ENCODE measurements around the gene SH2B3. TPM values are rescaled to one million over a fixed set of nuclear protein-coding genes. Genes with fewer than 3 reads are reported as not detected.

SH2B3 gene
- total RNA-seq, 1 donor from 2014 or later, result 11.3 TPM

GRCh38 chr12:111425655-111426054 is 19.9 kb downstream of the SH2B3 start:
- H3K27ac Mint-ChIP-seq (ENCODE audit: unreplicated experiment), result no peak overlapping the region

GRCh38 chr12:111426344-111427185 is 20.8 kb downstream of the SH2B3 start:
- DNase-seq (ENCODE audit: low read depth, low spot score), result no peak
- H3K36me3 Mint-ChIP-seq (ENCODE audit: low read depth), result no peaks in the 10 kb centered on the region
- no peaks in the 10 kb centered on the region for H3K9me3 Mint-ChIP-seq
- H3K4me1 Mint-ChIP-seq, result peaks cover 17% of the 10 kb centered on the region
- no peak overlapping the region for H3K27ac Mint-ChIP-seq (ENCODE audit: unreplicated experiment)
- no peak overlapping the region for H3K4me3 Mint-ChIP-seq
- no peaks in the 10 kb centered on the region for H3K27me3 Mint-ChIP-seq (ENCODE audit: low read depth)
- no peak for TF ChIP-seq CTCF (conservative IDR thresholded peaks at IDR 0.05)

More at GRCh38 chr12:111425655-111426054, 19.9 kb downstream of the SH2B3 start:
- H3K4me1 Mint-ChIP-seq, result peaks cover 11% of the 10 kb centered on the region
- no peak for TF ChIP-seq CTCF (conservative IDR thresholded peaks at IDR 0.05)
- no peaks in the 10 kb centered on the region for H3K27me3 Mint-ChIP-seq (ENCODE audit: low read depth)
- DNase-seq (ENCODE audit: low read depth, low spot score), result no peak
- H3K9me3 Mint-ChIP-seq, result no peaks in the 10 kb centered on the region
- H3K4me3 Mint-ChIP-seq, result no peak overlapping the region
- H3K36me3 Mint-ChIP-seq (ENCODE audit: low read depth), result no peaks in the 10 kb centered on the region

- Mint-ChIP-seq H3K36me3 (ENCODE audit: low read depth) (no peaks in the 10 kb centered on the region), H3K27me3 (ENCODE audit: low read depth) (no peaks in the 10 kb centered on the region), H3K9me3 (no peaks in the 10 kb centered on the region), H3K4me3 (no peak overlapping the region), H3K4me1 (peaks cover 22% of the 10 kb centered on the region), H3K27ac (ENCODE audit: unreplicated experiment) (no peak overlapping the region)
- no peak for DNase-seq (ENCODE audit: low read depth, low spot score)
- TF ChIP-seq CTCF (conservative IDR thresholded peaks at IDR 0.05), result no peak
These were observed 21.8 kb downstream of the SH2B3 start for GRCh38 chr12:111427417-111428074.

- DNase-seq (ENCODE audit: low read depth, low spot score), result no peak
- Mint-ChIP-seq H3K27me3 (ENCODE audit: low read depth) (no peaks in the 10 kb centered on the region), H3K4me3 (no peak overlapping the region), H3K27ac (ENCODE audit: unreplicated experiment) (no peak overlapping the region), H3K4me1 (peaks cover 26% of the 10 kb centered on the region), H3K9me3 (no peaks in the 10 kb centered on the region), H3K36me3 (ENCODE audit: low read depth) (no peaks in the 10 kb centered on the region)
- TF ChIP-seq CTCF (conservative IDR thresholded peaks at IDR 0.05), result no peak
These were observed 22.5 kb downstream of the SH2B3 start for GRCh38 chr12:111428081-111428727.

- H3K9me3 Mint-ChIP-seq, result no peaks in the 10 kb centered on the region
- no peaks in the 10 kb centered on the region for H3K36me3 Mint-ChIP-seq (ENCODE audit: low read depth)
- H3K4me3 Mint-ChIP-seq, result no peak overlapping the region
- no peak for TF ChIP-seq CTCF (conservative IDR thresholded peaks at IDR 0.05)
- DNase-seq (ENCODE audit: low read depth, low spot score), result no peak
- H3K27ac Mint-ChIP-seq (ENCODE audit: unreplicated experiment), result no peak overlapping the region
- H3K4me1 Mint-ChIP-seq, result peaks cover 26% of the 10 kb centered on the region
- no peaks in the 10 kb centered on the region for H3K27me3 Mint-ChIP-seq (ENCODE audit: low read depth)
These were observed 23.0 kb downstream of the SH2B3 start for GRCh38 chr12:111428728-111429175.
